SK-MEL-5 (cell line): ENCODE measurements around the gene CR1. TPM values are rescaled to one million over a fixed set of nuclear protein-coding genes. Genes with fewer than 3 reads are reported as not detected.
"Not testable (repeated sequence)": the region's sequence is repeated elsewhere in the genome, so short reads cannot be mapped to it uniquely, and the experiment has no call there.

ENCODE experiments used
- DNase-seq: peaks from one replicate; pipeline ENCODE4 v3.0.0-alpha.2; 2016; ENCODE audit warnings: low read depth, low spot score
- in situ Hi-C: cut with HindIII; loops from 2 replicates; pipeline ENCODE4 v1.10.0; 2016; ENCODE audit warnings: low sequenced_read_pairs, high pct_unique_total_duplicates, low pct_unique_long_range_greater_than_20kb
- total RNA-seq: library from RNA; depleted of rRNA; stranded (reverse); fragments of >200 nt; shearing (Covaris generic); gene quantifications from 2 replicates; pipeline ENCODE4 v1.2.3, GENCODE V29; 2014

Gene CR1
- total RNA-seq, 1 experiment from 2014 or later = not detected

DNA sequence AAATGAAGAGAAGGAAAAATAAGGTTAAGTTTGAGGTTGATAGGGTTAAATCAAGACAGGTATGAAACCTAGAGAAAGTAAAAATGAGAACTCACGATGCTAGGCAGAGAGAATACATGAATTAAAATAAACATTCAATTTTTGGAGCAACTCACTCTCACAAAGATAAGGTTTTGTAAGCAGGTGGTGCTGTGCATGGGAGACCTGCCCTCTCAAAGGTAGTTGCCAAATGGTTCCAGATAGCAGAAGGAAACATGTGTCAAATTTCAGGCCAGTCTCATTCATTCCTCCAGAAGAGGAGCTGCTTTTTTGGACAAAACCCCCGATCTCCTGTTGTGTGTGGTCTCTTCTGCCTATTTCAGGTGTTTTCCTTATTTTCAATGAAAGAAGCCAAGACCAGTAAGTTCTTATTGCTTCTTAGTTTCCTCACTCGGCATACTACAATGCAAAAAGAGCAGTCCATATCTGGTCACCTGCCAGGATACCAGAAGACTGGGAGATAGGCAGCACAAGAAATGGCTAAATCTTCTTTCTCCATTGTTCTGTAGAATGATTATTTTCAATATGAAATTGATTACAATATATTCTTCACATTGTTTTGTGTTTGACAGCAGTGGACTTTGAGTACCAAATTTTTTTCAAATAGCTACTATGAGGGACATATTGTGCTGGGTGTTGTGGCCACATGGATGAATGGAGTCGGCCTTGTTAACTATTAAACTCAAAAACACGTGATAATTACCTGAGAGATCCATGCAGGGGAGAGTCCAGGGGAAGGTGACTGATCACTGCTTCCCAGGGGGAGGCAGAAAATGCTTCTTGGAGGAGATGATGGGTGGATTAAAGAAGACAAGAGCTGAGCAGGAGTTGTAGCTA is 152.6 kb downstream of the CR1 start:
- in situ Hi-C loops = no loop called here
- DNase-seq = no peak

DNA sequence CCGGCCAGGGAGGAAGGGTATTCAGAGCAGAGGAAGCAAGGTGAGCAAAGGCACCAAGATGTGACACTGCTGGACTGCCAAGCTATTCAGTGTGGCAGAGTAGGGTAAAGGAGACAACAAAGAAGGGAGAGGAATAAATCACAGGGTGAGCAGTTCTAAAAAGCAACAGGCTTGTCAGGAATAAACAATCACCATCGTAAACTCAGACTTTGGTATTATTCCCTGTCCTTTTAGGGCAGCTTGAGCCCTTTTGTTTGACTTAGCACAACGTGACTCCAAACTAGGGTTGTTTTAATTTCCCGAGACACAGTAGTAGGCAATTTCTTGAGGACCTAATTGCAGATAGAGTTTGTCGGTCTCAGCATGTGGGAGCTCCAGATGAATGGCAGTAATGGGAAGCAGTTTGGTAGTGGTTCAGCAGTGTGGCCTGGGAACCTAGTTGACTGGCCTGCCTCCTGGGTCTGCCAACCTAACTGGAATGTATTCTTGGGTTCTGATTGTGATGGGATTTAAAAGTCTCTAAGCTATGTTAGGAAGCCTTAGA is 153.3 kb downstream of the CR1 start:
- in situ Hi-C loops = no loop called here
- no peak for DNase-seq

DNA sequence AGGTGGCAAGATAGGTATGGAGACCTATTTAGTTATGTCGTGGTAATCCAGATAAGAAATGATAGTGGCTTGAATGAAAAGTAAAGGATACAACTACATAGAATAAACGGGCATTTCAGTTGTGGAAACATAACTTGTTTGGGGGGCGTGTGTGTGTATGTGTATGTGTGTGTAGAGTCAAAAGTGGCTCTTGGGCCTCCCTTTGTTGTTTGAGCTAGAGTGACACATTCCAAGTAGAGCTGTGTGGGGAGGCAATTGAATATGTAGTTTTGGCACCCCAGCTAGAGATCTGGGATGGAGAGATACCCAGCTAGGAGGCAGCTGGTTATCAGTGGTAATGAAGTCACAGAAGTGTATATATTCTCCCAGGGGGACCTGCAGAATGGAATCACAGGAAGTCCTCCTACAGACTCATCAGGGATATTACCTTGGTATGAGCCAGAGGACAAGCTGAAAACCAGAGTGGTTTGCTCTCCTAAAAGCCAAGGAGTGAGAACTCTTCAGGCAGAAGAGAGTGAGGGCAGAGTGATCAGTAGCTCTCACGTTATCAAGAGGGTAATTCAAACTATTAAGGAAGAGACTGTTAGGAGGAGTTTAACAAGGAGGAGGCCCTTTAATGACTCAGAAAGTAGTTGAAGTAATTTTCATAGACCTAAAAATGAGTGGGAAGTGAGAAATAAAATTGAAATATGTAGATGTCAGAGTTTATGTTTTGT is 154.1 kb downstream of the CR1 start:
- no peak for DNase-seq
- in situ Hi-C loops = no loop called here

DNA sequence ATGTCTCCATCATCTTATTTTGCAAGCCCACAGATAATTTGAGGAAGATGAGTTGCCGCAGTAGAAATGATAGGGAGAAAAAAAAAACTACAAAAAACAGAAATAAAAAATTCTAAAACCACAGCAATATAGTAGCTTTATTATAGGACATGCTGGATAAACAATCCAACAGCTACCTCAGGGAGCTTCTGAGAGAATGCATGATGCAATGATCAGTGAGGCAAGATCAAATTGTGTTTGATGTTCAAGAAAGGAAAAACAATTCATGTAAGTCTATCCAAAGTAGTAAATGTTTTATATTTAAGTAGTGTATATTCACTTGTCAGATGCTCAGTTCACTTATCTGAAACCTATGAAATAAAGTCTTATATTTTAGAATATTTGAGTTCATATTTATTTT is 155.6 kb downstream of the CR1 start:
- DNase-seq = no peak
- in situ Hi-C loops = no loop called here

DNA sequence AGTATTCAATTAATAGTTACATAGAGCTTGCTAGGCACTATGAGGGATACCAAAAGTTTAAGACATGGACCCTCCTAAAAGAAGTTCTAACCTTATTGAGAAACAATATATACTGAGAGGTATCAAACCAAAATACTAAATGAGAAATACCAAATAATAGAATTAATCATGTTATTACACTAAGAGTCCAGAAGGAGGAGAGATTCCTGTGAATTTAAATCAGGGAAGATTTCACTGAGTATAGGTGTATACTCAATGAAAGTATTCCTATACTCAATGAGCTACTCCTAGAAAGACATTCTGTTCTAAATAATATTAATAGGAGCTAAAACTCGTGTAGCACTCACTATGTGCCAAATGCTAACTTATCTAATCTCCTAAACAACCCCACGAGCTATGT is 158.4 kb downstream of the CR1 start:
- in situ Hi-C loops = no loop called here
- peak; percentile 15 for DNase-seq

DNA sequence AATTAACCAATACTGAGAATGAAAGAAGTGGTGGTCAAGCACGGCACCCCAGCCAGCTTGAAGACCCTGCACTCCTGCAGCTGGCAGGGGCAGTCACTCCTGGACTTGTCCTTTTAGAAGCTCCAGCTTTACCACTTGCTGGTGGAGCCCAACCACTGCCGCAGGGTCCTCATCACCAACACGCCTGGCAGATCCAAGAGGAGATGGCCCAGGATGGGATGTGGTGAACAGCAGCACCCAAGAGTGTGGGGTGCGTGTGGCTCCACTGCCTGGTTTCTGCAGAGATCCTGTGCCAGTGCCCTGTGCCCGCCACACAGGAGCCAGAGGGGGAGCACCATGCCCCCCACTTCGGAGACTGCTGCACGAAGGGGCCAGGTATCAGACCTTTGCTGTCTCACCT is 162.5 kb downstream of the CR1 start:
- DNase-seq = no peak
- in situ Hi-C loops = no loop called here

DNA sequence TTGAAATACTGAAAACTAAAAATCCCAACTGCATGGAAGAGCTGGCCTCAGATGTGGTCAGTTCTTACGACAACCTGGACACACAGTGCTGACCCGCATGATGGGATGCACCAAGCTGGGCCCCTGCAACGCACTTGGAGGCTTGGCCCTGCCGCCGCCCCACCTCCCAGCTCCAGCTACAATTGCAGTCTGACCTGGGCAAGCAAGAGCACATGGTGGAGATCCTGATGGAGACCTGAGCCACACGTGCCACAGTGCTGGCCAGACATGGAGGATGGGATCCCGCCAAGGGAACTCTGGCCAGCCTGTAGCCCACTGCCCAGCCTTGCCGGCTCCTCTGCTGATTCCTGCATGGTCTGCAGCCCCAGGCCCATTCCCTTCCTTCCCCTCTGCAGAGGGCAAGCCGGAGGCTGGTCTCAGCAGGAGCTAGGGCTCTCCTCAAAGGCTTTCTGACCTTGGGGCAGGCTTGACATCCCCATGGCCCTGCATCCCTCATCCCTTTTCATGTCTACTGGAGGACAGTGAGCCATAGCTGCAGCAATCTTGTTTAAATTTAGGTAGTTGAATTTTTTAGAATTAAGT is 163.0 kb downstream of the CR1 start:
- in situ Hi-C loops = no loop called here
- DNase-seq = no peak

DNA sequence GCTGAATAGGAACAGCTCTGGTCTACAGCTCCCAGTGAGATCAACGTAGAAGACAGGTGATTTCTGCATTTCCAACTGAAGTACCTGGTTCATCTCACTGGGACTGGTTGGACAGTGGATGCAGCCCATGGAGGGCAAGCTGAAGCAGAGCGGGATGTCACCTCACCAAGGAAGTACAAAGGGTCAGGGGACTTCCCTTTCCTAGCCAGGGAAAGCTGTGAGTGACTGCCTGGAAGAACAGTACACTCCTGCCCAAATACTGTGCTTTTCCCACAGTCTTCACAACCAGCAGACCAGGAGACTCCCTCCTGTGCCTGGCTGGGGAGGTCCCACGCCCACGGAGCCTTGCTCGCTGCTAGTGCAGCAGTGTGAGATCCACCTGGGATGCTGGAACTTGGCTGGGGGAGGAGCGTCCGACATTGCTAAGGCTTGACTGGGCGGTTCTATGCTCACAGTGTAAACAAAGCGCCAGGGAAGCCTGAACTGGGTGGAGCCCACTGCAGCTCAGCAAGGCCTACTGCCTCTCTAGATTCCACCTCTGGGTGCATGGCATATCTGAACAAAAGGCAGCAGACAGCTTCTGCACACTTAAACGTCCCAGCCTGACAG is 163.7 kb downstream of the CR1 start:
- in situ Hi-C loops = no loop called here
- DNase-seq = no peak

DNA sequence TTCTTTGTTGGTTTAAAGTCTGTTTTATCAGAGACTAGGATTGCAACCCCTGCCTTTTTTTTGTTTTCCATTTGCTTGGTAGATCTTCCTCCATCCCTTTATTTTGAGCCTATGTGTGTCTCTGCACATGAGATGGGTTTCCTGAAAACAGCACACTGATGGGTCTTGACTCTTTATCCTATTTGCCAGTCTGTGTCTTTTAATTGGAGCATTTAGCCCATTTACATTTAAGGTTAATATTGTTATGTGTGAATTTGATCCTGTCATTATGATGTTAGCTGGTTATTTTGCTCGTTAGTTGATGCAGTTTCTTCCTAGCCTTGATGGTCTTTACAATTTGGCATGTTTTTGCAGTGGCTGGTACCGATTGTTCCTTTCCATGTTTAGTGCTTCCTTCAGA is 165.5 kb downstream of the CR1 start:
- DNase-seq, in situ Hi-C loops: not testable (repeated sequence)

DNA sequence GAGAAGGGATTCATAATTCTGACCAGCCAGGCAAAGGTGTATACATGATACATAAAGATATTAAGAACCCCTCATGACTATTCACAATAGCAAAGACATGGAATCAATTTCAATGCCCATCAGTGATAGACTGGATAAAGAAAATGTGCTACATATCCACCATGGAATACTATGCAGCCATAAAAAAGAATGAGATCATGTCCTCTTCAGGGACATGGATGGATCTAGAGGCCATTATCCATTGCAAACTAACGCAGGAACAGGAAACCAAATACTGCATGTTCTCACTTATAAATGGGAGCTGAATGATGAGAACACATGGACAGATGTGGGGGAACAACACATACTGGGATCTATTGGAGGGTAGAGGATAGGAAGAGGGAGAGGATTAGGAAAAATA is 170.4 kb downstream of the CR1 start:
- in situ Hi-C loops = no loop called here
- DNase-seq = no peak

DNA sequence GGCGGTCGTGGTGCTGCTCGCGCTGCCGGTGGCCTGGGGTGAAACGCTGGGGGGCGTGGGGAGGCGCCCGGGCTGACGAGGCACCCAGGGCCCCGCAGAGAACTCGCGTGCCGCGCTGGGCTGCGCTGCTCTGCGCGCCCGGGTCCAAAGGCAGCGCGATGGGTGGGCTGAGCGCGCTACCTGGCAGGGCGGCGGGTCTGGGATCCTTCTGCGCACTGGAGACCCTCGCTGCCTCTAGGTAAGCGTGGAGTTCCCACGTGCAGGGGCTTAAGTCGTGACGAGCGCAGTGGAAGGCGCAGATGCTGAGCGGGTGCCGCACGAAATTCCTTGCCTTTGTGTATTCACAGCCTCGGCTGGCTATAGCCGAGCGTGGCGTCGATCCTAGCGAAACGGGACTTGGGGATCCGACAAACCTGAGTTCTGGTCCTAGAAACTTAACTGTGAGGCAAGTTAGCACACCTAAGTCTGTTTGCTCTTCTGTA is 173.6 kb downstream of the CR1 start:
- DNase-seq = no peak
- in situ Hi-C loops = no loop called here

DNA sequence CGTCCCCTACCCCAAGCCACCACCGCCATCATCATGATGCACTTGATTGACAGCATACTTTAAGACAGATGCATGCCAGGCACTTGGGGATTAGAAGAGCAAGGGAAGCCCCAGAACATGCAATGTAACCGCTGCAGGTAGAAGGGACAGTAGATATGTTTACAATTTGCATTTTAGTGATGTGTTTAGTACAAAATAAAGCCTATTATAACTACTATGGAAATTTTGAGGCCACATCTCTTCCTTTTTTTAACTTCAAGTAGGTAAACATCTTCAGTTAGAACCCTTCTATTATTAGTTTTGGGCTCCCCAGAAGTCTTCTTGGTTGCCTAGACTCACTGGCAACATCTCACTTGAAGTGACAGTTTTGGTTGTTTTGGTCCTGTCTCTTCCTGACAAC is 174.2 kb downstream of the CR1 start:
- DNase-seq = no peak
- in situ Hi-C loops = no loop called here

DNA sequence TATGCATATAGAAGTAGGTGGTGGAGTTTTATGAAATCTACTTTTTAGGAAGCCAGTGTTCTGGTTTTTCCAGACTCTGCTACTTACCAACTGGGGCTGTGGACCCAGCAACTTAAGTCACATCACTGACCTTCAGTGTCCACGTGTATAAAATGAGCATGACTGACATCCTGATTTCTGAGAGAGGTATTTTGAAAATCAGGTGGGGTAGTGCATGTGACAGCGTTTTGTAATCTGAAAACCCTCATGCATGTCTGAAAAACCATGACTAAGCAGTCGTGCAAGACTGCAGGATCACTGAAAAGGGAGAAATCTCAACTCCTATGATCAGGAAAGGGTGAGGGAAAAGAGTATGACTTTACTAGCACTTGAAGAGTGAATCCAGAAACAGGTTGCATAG is 175.0 kb downstream of the CR1 start:
- in situ Hi-C loops = no loop called here
- DNase-seq = no peak

DNA sequence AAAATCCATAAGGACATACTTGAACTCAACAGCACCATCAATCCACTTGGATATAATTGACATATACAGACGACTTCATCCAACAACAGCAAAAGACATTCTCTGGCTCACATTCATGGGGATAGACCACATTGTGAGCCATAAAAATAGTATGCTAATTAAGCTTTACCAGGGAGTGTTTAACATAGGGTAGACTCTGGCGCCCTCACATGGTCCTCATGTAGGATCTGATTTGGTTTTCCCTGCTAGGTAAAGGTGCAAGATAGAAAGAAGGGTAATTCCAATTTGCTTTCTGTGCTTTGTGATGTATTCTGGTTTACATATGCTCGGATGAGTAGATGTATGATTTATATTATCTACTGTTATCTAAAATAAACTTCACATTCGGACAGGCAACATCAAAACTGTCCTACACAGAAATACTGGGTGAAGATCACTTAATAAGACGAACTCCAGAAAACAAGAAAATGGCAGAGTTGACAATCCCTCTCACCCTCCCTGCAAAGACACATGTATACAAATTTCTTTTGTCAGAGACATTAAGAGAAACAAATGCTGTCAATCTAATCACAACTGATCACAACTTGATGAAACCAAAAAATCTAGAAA is 176.7 kb downstream of the CR1 start:
- in situ Hi-C loops = no loop called here
- peak; percentile 69 for DNase-seq

DNA sequence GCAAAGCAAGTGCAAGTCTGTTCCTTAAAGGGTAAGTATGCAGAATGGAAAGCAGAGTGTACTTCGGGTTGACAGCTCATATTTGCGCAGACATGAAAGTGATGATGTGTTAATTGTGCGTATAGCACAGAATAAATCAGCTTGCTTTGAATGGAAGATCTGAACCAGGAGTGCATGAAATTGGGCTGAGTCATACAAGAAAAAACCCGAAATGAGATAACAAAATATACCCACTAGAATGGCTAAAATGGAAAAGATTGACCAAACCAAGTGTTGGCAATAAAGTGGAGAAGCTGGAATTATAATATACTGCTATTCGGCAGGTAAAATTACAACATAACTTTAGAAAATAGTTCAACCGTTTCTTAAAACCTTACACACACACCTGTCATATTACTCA is 177.4 kb downstream of the CR1 start:
- no peak for DNase-seq
- in situ Hi-C loops = no loop called here

DNA sequence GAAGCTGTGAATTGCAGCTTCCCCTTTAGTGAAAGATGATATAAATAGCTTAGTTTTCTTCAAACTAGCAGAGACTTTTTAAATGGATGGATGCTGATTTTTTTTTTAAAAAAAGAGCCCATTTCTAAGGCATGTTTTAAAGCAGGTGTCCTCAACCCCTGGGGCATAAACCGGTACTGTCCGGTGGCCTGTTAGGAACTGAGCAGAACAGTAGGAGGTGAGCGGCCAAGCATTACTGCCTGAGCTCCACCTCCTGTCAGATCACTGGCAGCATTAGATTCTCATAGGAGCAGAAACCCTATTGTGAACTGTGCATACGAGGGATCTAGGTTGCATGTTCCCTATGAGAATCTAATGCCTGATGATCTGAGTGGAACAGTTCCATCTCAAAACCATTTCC is 180.2 kb downstream of the CR1 start:
- in situ Hi-C loops = no loop called here

DNA sequence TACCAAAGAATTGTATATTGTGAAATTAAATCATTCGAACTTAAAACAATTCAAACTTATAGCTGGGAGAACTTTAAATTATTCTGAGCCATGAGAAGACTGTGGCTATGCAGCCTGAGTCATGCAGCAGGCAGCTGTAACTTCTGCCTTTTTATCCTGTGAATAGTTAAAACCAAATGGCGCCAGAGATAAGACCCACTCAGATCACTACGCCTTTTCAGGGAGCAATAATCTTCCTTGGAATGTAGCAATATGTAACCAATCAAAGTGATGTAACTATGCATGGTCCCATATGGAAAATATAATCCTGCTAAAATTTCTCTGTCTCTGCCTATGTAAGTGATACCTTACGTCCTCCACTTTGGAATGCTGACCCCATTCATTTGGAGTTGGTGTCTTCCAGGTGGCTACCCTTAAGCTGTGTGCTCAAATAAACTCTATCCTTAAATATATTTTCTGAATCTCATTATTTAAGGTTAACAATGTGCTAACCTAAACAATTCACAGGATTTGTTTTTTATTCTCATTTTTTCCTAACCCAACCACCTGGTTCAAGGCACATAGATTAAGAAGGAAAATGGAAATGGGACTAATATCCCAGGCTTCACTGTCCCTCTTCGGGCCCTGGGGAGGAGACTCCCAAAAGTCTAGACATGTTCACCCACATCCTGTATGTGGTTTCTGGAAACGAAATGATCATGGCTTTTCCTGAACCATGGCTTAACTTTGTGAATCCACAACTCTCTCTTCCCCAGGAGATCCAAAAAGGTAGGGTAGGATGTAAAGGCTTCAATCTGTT is 184.8 kb downstream of the CR1 start:
- in situ Hi-C loops = not testable (repeated sequence)

More for the DNA sequence above, 180.2 kb downstream of the CR1 start:
- DNase-seq = no peak

More for the DNA sequence above, 184.8 kb downstream of the CR1 start:
- not testable (repeated sequence) for DNase-seq
